ENCODE data around the gene FAR2.
"Not testable (repeated sequence)": the region's sequence is repeated elsewhere in the genome, so short reads cannot be mapped to it uniquely, and the experiment has no call there.

The FAR2 gene

DNA sequence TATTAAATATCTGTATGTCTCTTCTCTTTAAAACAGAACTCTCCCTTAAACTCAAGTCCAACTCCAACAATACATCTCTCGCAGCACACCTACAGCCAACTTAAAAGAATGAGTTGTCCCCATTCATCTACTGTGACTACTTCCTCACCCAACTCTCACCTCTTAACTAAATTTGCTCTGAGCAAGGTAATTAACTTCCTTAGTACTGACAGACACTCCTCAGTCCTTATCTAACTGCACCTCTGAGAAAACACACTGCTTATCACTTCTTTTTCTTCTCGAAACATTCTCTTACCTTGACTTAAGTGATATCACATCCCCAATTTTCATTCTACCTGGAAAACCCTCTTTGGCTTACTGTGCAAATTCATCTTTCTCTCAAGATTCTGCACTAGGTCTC is 224.9 kb downstream of the FAR2 start:
- peaks cover 57% of the 10 kb centered on the region for H3K36me3 Mint-ChIP-seq (ENCODE audit: low read depth)
- peaks cover 37% of the 10 kb centered on the region for H3K4me1 Mint-ChIP-seq (ENCODE audit: low read depth)
- no peak overlapping the region for H3K27ac Mint-ChIP-seq
- H3K9me3 Mint-ChIP-seq, result no peaks in the 10 kb centered on the region
- no peak overlapping the region for H3K4me3 Mint-ChIP-seq
- DNase-seq, result no peak
- H3K27me3 Mint-ChIP-seq, result no peaks in the 10 kb centered on the region

DNA sequence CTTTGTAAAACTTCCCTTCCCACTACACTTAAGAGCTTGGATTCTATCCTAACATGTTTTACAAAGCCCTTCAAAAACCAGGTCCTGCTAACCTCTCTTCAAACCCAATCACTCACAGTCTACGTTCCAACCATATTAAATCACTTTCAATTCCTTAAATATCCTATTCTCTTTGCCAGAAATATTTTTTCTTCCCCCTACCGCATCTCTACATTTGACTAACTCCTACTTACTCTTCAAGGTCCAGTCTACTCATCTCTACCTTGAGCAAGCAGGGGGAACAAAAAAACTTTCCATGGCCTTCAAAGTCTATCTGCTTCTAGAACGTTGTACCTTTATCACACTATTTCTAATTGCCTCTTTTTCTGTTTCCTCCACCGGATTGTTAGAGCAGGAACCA is 225.8 kb downstream of the FAR2 start:
- H3K9me3 Mint-ChIP-seq, result no peaks in the 10 kb centered on the region

DNA sequence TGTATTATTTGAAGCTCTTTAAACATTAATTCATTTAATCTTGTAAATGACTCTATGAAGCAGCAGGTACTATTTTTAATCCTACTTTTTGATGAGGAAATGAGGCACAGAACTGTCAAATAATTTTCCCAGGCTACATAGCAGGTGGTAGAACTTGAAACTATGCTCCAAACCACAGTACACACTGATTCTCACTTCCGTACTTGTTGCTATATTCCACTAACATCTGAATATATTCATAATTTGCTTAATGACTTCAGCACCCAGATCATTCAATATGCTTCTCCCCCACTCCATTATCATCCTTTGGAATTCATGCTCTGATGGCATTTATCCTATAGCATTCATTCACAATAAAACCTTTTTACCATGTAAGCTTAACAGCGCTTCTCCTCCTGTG is 227.0 kb downstream of the FAR2 start:
- no peak overlapping the region for H3K4me3 Mint-ChIP-seq
- H3K9me3 Mint-ChIP-seq, result no peaks in the 10 kb centered on the region
- H3K36me3 Mint-ChIP-seq (ENCODE audit: low read depth), result peaks cover 55% of the 10 kb centered on the region
- DNase-seq, result no peak
- peaks cover 51% of the 10 kb centered on the region for H3K4me1 Mint-ChIP-seq (ENCODE audit: low read depth)
- peak overlapping the region; percentile 63 for H3K27ac Mint-ChIP-seq
- no peaks in the 10 kb centered on the region for H3K27me3 Mint-ChIP-seq

More for the DNA sequence above, 225.8 kb downstream of the FAR2 start:
- no peak overlapping the region for H3K27ac Mint-ChIP-seq
- peaks cover 46% of the 10 kb centered on the region for H3K4me1 Mint-ChIP-seq (ENCODE audit: low read depth)
- H3K36me3 Mint-ChIP-seq (ENCODE audit: low read depth), result peaks cover 53% of the 10 kb centered on the region
- DNase-seq, result no peak
- H3K27me3 Mint-ChIP-seq, result no peaks in the 10 kb centered on the region
- no peak overlapping the region for H3K4me3 Mint-ChIP-seq

DNA sequence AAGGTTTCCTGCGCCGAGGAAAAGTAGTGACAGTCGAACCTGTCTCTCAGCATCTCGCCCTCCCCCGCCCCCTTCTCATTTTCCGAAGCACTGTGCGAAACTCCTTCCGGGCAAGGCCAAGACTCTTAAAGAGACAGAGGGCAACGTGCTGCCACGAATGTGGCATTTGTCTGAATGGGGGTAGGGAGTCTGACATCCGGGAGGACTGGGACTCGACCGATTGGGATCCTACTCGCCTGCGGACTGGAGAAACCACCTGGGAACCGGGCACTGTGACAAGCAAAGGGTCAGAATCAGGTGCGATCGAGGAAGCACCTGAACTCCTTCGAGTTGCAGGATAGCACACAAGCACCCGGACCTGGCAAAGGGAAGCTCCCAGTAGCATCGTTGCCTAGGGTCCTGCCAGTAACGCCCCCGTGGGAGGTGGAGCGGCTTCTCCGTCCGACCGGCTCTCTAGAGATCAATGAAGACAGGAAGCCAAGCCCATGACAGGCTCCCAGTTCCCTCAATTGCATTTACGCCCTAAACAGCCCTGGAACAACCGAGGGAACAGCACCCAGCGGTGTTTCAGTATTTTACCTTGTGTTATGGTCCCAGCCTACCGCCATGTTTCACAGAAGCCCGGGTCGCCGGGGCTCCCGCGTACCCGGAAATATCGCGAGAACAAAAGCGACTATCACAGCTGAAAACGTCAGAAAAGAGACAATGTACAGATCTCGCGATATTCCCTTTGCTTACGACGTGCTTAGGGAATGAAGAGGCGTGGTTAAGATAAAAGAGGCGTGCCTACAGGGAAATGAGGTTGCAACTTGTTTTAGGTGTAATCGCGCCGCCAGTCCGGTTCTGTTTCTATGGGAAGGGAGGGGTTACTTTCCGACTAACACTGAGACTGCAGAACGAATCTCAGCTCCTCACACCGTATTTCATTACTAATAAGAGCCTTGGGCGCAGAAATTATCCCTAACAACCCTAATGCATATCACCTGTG is 231.8 kb downstream of the FAR2 start, which contains the start of gene ERGIC2:
Gene ERGIC2 (minus strand): TSS at position 637 of the 988 bp plus-strand sequence. CDS start 9,539 bp downstream, outside the sequence.
- peaks cover 53% of the 10 kb centered on the region for H3K4me1 Mint-ChIP-seq (ENCODE audit: low read depth)
- peak within 1 kb of the TSS; percentile 99 for H3K27ac Mint-ChIP-seq
- peak; percentile 89 for DNase-seq
- H3K27me3 Mint-ChIP-seq, result no peaks in the 10 kb centered on the region
- peak within 1 kb of the TSS; percentile 95 for H3K4me3 Mint-ChIP-seq
- no peaks in the 10 kb centered on the region for H3K9me3 Mint-ChIP-seq
- H3K36me3 Mint-ChIP-seq (ENCODE audit: low read depth), result peaks cover 47% of the 10 kb centered on the region

DNA sequence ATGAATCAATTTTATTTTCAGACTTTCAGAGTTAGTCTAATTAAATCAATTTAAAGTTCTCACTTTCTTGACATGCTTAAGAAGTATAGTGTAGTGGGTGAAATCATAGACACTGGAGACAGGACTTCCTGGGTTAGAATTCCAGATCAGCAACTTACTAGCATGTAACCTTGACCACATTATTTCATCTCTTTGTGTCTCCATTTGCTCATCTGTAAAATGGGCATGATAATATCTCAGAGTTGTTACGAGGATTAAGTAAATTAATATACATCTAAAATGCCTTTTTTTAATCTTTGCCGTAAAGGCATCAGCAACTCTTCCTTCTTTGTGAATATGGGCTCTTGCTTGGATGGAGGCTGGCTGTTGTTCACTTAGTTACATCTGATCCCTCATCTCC is 233.2 kb downstream of the FAR2 start:
- Mint-ChIP-seq H3K4me3 (peak overlapping the region; percentile 95), H3K9me3 (no peaks in the 10 kb centered on the region), H3K27ac (peak overlapping the region; percentile 99), H3K4me1 (ENCODE audit: low read depth) (peaks cover 40% of the 10 kb centered on the region), H3K36me3 (ENCODE audit: low read depth) (peaks cover 33% of the 10 kb centered on the region), H3K27me3 (no peaks in the 10 kb centered on the region)
- DNase-seq, result no peak

DNA sequence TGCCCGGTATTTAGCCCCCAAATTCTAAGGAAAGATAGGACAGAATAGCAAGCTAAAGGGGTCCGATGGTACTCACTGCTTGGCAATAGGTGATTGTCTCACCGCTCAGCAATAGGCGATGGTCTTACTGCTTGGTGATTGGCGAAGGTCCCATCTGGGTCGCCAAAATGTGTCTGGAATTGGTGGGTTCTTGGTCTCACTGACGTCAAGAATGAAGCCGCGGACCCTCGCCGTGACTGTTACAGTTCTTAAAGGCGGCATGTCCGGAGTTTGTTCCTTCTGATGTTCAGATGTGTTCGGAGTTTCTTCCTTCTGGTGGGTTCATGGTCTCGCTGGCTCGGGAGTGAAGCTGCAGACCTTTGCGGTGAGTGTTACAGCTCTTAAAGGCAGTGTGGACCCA is 236.1 kb downstream of the FAR2 start:
- not testable (repeated sequence) for H3K27me3 Mint-ChIP-seq; H3K36me3 Mint-ChIP-seq (ENCODE audit: low read depth); H3K9me3 Mint-ChIP-seq; H3K4me3 Mint-ChIP-seq; H3K27ac Mint-ChIP-seq; DNase-seq
- peaks cover 19% of the 10 kb centered on the region for H3K4me1 Mint-ChIP-seq (ENCODE audit: low read depth)
